Left lung (tissue), 10 donors: ENCODE results near the gene ARV1. TPM values are rescaled to one million over a fixed set of nuclear protein-coding genes. Genes with fewer than 3 reads are reported as not detected.
"Not testable (repeated sequence)": the region's sequence is repeated elsewhere in the genome, so short reads cannot be mapped to it uniquely, and the experiment has no call there.

Experiments used
- ATAC-seq: fragments of 200-7000 bp; cut with Tn5 transposase; one replicate; pipeline ENCODE4 v1.9.1; 2020; ENCODE audit warnings: moderate library complexity
- DNase-seq, 4 donors: peaks; one replicate each; pipeline ENCODE4 v3.0.0-alpha.2; 2013 to 2020
- H3K27ac ChIP-seq, 2 donors: fragments of 200-600 bp; sonication (generic) in 1 of 2; one replicate each; pipeline versions ENCODE4 v1.5.0 to v1.8.0; 2020 to 2021
- H3K27me3 ChIP-seq, 2 donors: fragments of 200-600 bp; sonication (generic) in 1 of 2; one replicate each; pipeline versions ENCODE4 v1.5.0 to v1.8.0; 2020 to 2021
- H3K36me3 ChIP-seq, 2 donors: fragments of 200-600 bp; sonication (generic) in 1 of 2; one replicate each; pipeline versions ENCODE4 v1.5.0 to v1.8.0; 2020 to 2021
- H3K4me1 ChIP-seq, 2 donors: fragments of 200-600 bp; one replicate each; pipeline ENCODE4 v1.8.0; 2021
- H3K4me3 ChIP-seq, 2 donors: fragments of 200-600 bp; sonication (generic) in 1 of 2; one replicate each; pipeline versions ENCODE4 v1.5.0 to v1.8.0; 2020 to 2021; ENCODE audit warnings: mild to moderate bottlenecking in 1 of 2
- H3K9me3 ChIP-seq, 2 donors: fragments of 200-600 bp; sonication (generic) in 1 of 2; one replicate each; pipeline versions ENCODE4 v1.5.0 to v1.8.0; 2020 to 2021
- CTCF ChIP-seq, 2 donors: fragments of 200-600 bp; sonication (generic) in 1 of 2; IDR thresholded peaks; one replicate each; pipeline versions ENCODE4 v1.5.0 to v1.8.0; 2021; ENCODE audit warnings: antibody characterized with exemption in 2 of 2
- intact Hi-C, 2 donors: fragments of 100-400 bp; cut with DNase I; formaldehyde crosslinking; loops; one replicate each; pipeline versions ENCODE4 v1.11.2 to v1.14.2; 2022
- polyA plus RNA-seq, 6 donors: library from polyadenylated mRNA; unstranded; fragments of 120-200 nt; gene quantifications; one replicate each; pipeline ENCODE4 v1.2.1, GENCODE V29; 2013; ENCODE audit not compliant: insufficient read length in 6 of 6
- total RNA-seq, 2 donors: library from RNA; stranded (reverse); fragmentation: NEBNext Ultra II Directional; extraction: Animal tissue kit (Norgen Biotek cat#: 25700); gene quantifications; one replicate each; pipeline ENCODE4 v1.2.1, GENCODE V29; 2021
- donor health status: DM: no; HTN: yes; CAD: no.
- donor health status: DM: no; HTN: no; CAD: no.

ARV1 gene
- total and polyA plus RNA-seq, 8 donors = 16.9 to 25.8 (median 23.3) TPM

- peaks cover 4 to 25% of the 10 kb centered on the region in 2 donors for H3K4me1 ChIP-seq
- TF ChIP-seq CTCF (IDR thresholded peaks at IDR 0.05) = no peak
- H3K9me3 ChIP-seq = no peaks in the 10 kb centered on the region
- H3K4me3 ChIP-seq = no peak overlapping the region
- H3K27ac ChIP-seq = peak overlapping the region in 1 of 2 donors; percentile 51
- no peaks in the 10 kb centered on the region for H3K27me3 ChIP-seq
- no peak for ATAC-seq
- no peak for DNase-seq
- intact Hi-C loops = no loop called here
- peaks cover 0 to 9% of the 10 kb centered on the region in 2 donors for H3K36me3 ChIP-seq
These were observed 41.9 kb downstream of the ARV1 start for GRCh38 chr1:231020816-231021215.

- intact Hi-C loops = no loop called here
- TF ChIP-seq CTCF (IDR thresholded peaks at IDR 0.05) = no peak
- no peak for ATAC-seq
- Histone ChIP-seq H3K4me1 (peaks cover 4 to 25% of the 10 kb centered on the region in 2 donors), H3K36me3 (peaks cover 0 to 9% of the 10 kb centered on the region in 2 donors), H3K27me3 (no peaks in the 10 kb centered on the region), H3K9me3 (no peaks in the 10 kb centered on the region), H3K4me3 (no peak overlapping the region), H3K27ac (peak overlapping the region in 1 of 2 donors; percentile 51)
- DNase-seq = no peak
These were observed 42.7 kb downstream of the ARV1 start for GRCh38 chr1:231021540-231022031.

- H3K27ac ChIP-seq, DNase-seq, H3K9me3 ChIP-seq, H3K4me3 ChIP-seq, H3K36me3 ChIP-seq, intact Hi-C loops, H3K27me3 ChIP-seq, ATAC-seq: not testable (repeated sequence)
- H3K4me1 ChIP-seq = peaks cover 4 to 27% of the 10 kb centered on the region in 2 donors
These were observed 43.6 kb downstream of the ARV1 start for GRCh38 chr1:231022543-231022942.

- TF ChIP-seq CTCF (IDR thresholded peaks at IDR 0.05) = no peak
- H3K9me3 ChIP-seq = no peaks in the 10 kb centered on the region
- DNase-seq = no peak
- no peaks in the 10 kb centered on the region for H3K27me3 ChIP-seq
- no peak for ATAC-seq
- peaks cover 0 to 9% of the 10 kb centered on the region in 2 donors for H3K36me3 ChIP-seq
- no peak overlapping the region for H3K27ac ChIP-seq
- no peak overlapping the region for H3K4me3 ChIP-seq
- intact Hi-C loops = no loop called here
- peaks cover 4 to 33% of the 10 kb centered on the region in 2 donors for H3K4me1 ChIP-seq
These were observed 44.3 kb downstream of the ARV1 start for GRCh38 chr1:231023150-231023549.

- Histone ChIP-seq H3K36me3 (no peaks in the 10 kb centered on the region), H3K4me1 (peaks cover 0 to 26% of the 10 kb centered on the region in 2 donors), H3K27me3 (no peaks in the 10 kb centered on the region), H3K9me3 (no peaks in the 10 kb centered on the region), H3K27ac (no peak overlapping the region), H3K4me3 (no peak overlapping the region)
- TF ChIP-seq CTCF (IDR thresholded peaks at IDR 0.05) = no peak
- intact Hi-C loops = no loop called here
- ATAC-seq (no peak), DNase-seq (no peak)
These were observed 47.7 kb downstream of the ARV1 start for GRCh38 chr1:231026576-231026975.
